LNCaP clone FGC (cell line): Measurements from ENCODE around the gene SLC38A10.

ENCODE experiments used
- DNase-seq: peaks from one replicate; pipeline ENCODE4 v3.0.0-alpha.2; 2011; ENCODE audit warnings: low read depth
- H3K4me3 ChIP-seq: 2 replicates; pipeline ENCODE4 v1.5.1; 2011; ENCODE audit warnings: mild to moderate bottlenecking, low read depth, low read length, control low read depth
- CTCF ChIP-seq: IDR thresholded peaks from 2 replicates; pipeline ENCODE4 v1.5.1; 2012; ENCODE audit warnings: mild to moderate bottlenecking; ENCODE audit not compliant: control insufficient read depth, insufficient read depth; ENCODE audit errors: extremely low read depth

SLC38A10 gene

GRCh38 chr17:81241648-81242420 lies 53.3 kb downstream of the SLC38A10 start:
- peak; percentile 63 for TF ChIP-seq CTCF
- no peak for DNase-seq
- H3K4me3 ChIP-seq: no peak overlapping the region

GRCh38 chr17:81241203-81241602 lies 53.9 kb downstream of the SLC38A10 start:
- no peak overlapping the region for H3K4me3 ChIP-seq
- DNase-seq: no peak
- no peak for TF ChIP-seq CTCF

GRCh38 chr17:81240761-81241160 lies 54.3 kb downstream of the SLC38A10 start:
- no peak for TF ChIP-seq CTCF
- peak overlapping the region; percentile 96; the same call in 1 of the 2 replicates for H3K4me3 ChIP-seq
- no peak for DNase-seq

GRCh38 chr17:81239714-81240555 lies 55.2 kb downstream of the SLC38A10 start:
- H3K4me3 ChIP-seq: peak overlapping the region; percentile 96
- no peak for DNase-seq
- no peak for TF ChIP-seq CTCF

GRCh38 chr17:81238815-81239713 lies 56.0 kb downstream of the SLC38A10 start, which contains the start of the genes NDUFAF8 and TEPSIN:
TSS of gene NDUFAF8 (plus strand) at chr17:81239318. CDS start at chr17:81239364, 46 bp downstream.
TSS of gene TEPSIN (minus strand) at chr17:81239055. CDS start at chr17:81239033, 22 bp downstream.
- H3K4me3 ChIP-seq: peak within 1 kb of the TSS; percentile 96
- peak; percentile 99 for DNase-seq
- no peak for TF ChIP-seq CTCF

GRCh38 chr17:81238490-81238814 lies 56.7 kb downstream of the SLC38A10 start:
- no peak for DNase-seq
- no peak for TF ChIP-seq CTCF
- peak overlapping the region; percentile 96 for H3K4me3 ChIP-seq
